GM23248 (cell line): ENCODE results near the gene SLC12A4.

Source experiments
- EZH2 ChIP-seq: fragments of 200-600 bp; sonication (generic); IDR thresholded peaks from 2 replicates; pipeline ENCODE4 v1.6.1; 2018; ENCODE audit warnings: antibody characterized with exemption, mild to moderate bottlenecking; ENCODE audit not compliant: insufficient read depth, poor library complexity, severe bottlenecking
- EZH2phosphoT487 ChIP-seq: fragments of 200-600 bp; sonication (generic); IDR thresholded peaks from 2 replicates; pipeline ENCODE4 v1.6.1; 2018; ENCODE audit warnings: antibody characterized with exemption, moderate library complexity, mild to moderate bottlenecking, low read depth; ENCODE audit not compliant: insufficient read depth

DNA sequence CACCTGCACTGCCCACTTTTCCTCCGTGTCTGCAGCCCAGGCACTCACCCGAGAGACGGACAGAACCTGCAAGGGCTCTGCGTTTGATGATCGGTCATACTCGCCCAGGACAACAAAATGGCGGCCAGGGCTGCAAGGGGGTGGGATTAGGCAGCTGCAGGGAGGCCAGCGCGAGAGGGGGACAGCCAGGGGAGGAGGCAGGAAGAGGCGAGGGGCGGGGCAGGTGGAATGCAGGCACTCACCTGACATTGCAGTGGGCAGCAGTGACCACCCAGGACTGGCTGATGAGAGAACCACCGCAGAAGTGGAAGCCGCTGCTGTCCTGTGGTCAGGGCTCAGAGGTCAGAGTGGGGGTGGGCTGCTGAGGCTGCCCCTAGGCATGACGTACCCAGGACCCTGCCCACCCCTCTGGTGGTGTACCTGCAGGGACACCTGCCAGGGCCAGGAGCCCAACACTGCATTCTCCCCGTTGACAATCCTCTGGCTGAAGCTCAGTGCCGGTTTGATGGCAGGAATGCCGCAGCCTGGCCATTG, 37.7 kb downstream of the SLC12A4 start:
- TF ChIP-seq EZH2 (no peak), EZH2phosphoT487 (no peak)
